ENCODE measurements around the gene GRB10.

DNA sequence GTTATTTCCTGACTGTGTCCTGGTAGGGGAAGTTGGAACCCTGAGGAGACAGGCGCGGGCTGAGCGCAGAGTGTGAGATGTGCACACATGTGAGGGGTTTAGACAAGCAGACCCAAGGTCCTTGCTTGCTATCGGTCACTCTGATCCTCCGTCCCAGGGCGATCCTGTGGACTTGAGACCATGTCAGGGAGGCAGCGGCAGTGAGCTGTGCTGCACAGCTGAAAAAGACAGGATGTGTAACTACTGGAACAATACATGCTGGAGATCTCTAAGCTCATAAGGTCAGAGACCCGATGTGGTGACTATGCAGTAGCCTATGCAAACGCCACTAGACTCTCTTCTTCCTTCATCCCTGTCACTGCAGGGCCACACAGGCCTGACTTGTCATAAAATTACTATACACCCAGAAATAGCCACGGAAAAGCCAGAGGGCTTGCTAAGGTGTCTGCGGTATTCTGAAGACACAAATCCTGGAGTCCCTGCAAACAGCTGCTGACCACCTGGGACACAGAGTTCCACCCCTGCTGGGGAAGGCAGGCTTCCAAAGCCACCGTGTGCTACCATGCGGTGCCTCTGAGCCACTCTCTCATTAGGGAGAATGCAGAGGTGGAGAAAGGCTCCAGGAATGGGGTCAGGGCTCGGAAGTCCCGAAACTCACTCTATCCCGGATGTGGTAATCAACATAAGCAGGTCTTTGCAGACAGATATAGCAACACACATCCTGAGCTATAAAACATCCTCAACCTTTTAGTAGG is 126.4 kb downstream of the GRB10 start:
- TF ChIP-seq, protein P1, sequence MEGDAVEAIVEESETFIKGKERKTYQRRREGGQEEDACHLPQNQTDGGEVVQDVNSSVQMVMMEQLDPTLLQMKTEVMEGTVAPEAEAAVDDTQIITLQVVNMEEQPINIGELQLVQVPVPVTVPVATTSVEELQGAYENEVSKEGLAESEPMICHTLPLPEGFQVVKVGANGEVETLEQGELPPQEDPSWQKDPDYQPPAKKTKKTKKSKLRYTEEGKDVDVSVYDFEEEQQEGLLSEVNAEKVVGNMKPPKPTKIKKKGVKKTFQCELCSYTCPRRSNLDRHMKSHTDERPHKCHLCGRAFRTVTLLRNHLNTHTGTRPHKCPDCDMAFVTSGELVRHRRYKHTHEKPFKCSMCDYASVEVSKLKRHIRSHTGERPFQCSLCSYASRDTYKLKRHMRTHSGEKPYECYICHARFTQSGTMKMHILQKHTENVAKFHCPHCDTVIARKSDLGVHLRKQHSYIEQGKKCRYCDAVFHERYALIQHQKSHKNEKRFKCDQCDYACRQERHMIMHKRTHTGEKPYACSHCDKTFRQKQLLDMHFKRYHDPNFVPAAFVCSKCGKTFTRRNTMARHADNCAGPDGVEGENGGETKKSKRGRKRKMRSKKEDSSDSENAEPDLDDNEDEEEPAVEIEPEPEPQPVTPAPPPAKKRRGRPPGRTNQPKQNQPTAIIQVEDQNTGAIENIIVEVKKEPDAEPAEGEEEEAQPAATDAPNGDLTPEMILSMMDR (conservative IDR thresholded peaks at IDR 0.05): no peak
- TF ChIP-seq EZH2 (IDR thresholded peaks at IDR 0.05; ENCODE audit: low read depth): no peak
